BJ (cell line): ENCODE results near the gene DENND4C. TPM values are rescaled to one million over a fixed set of nuclear protein-coding genes. Genes with fewer than 3 reads are reported as not detected.

Experiments used
- CTCF ChIA-PET: fragments of 350-600 bp; formaldehyde crosslinking; extraction: SDS; loops from one replicate; lab custom pipeline; 2021; ENCODE audit warnings: antibody characterized with exemption, inconsistent platforms; lab: Yijun Ruan, JAX
- POLR2A ChIA-PET: fragments of 300-600 bp; sonication (Branson Sonifier 250); formaldehyde crosslinking; extraction: SDS; loops from one replicate; lab custom pipeline; 2021; ENCODE audit warnings: antibody characterized with exemption; lab: Charles Lee
- DNase-seq: peaks from one replicate; pipeline ENCODE4 v3.0.0-alpha.2; 2011; ENCODE audit warnings: low read depth
- H3K27me3 ChIP-seq: 2 replicates; pipeline ENCODE4 v1.6.0; 2011; ENCODE audit warnings: low read length; ENCODE audit not compliant: control insufficient read depth, insufficient read depth
- H3K36me3 ChIP-seq: 2 replicates; pipeline ENCODE4 v1.5.1; 2011; ENCODE audit warnings: low read length; ENCODE audit not compliant: control insufficient read depth, insufficient read depth
- H3K4me3 ChIP-seq: 2 replicates; pipeline ENCODE4 v1.5.1; 2011; ENCODE audit warnings: low read depth, mild to moderate bottlenecking, control low read depth, low read length
- CTCF ChIP-seq: IDR thresholded peaks from 2 replicates; pipeline ENCODE4 v1.5.1; 2011; ENCODE audit warnings: low read depth, mild to moderate bottlenecking, control low read depth, inconsistent platforms, low read length, moderate library complexity; ENCODE audit not compliant: insufficient read depth
- polyA plus RNA-seq: library from polyadenylated mRNA; depleted of rRNA; stranded (reverse); fragments of >200 nt; gene quantifications from 2 replicates; pipeline ENCODE4 v1.2.3, GENCODE V29; 2011

Gene DENND4C
- polyA plus RNA-seq, 1 experiment, result 12.2 TPM

GRCh38 chr9:19208653-19209052 is 21.8 kb upstream of the DENND4C start:
- ChIA-PET CTCF (interaction anchor here (0.6 kb wide), 1 partner anchor 168 kb away, joined by 3 read pairs; no protein-coding TSS in a partner anchor), POLR2A (interaction anchor here (0.6 kb wide), 1 partner anchor 44 kb away, joined by 3 read pairs; no protein-coding TSS in a partner anchor)
- TF ChIP-seq CTCF, result no peak

DNA sequence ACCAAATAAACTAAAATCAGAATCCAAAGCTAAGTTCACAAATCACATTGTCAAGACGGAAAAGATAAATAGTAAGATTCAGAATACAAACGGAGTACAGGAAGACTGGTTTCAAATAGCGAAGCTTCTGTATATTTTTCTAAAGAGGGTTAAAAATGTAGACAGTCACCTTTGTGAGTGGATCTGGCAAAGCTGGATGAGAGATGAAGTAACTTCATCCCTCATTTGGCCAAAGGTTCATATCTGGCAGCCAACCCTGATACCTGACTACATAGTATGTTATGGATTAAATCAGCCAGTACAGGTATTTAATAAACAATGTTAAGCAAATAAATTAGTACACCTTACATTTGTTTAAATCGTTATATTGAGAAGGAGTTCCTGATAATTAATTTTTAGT is 21.3 kb upstream of the DENND4C start:
- DNase-seq, result no peak
- TF ChIP-seq CTCF, result no peak
- POLR2A ChIA-PET, result interaction anchor here (0.6 kb wide), 1 partner anchor 45 kb away, joined by 3 read pairs; no protein-coding TSS in a partner anchor
- CTCF ChIA-PET, result interaction anchor here (0.6 kb wide), 1 partner anchor 168 kb away, joined by 3 read pairs; no protein-coding TSS in a partner anchor
- H3K36me3 ChIP-seq, result no peaks in the 10 kb centered on the region
- H3K27me3 ChIP-seq, result no peaks in the 10 kb centered on the region
- no peak overlapping the region for H3K4me3 ChIP-seq

More at GRCh38 chr9:19208653-19209052, 21.8 kb upstream of the DENND4C start:
- Histone ChIP-seq H3K4me3 (no peak overlapping the region), H3K36me3 (no peaks in the 10 kb centered on the region), H3K27me3 (no peaks in the 10 kb centered on the region)
- no peak for DNase-seq

- H3K4me3 ChIP-seq, result no peak overlapping the region
- no peaks in the 10 kb centered on the region for H3K36me3 ChIP-seq
- no peak for TF ChIP-seq CTCF
- POLR2A ChIA-PET, result no interaction called here
- no peaks in the 10 kb centered on the region for H3K27me3 ChIP-seq
- CTCF ChIA-PET, result no interaction called here
- no peak for DNase-seq
Observed at GRCh38 chr9:19213823-19214222, 16.7 kb upstream of the DENND4C start.

GRCh38 chr9:19216466-19216865 is 14.0 kb upstream of the DENND4C start:
- H3K4me3 ChIP-seq, result no peak overlapping the region
- no peak for TF ChIP-seq CTCF
- ChIA-PET CTCF (no interaction called here), POLR2A (no interaction called here)
- H3K27me3 ChIP-seq, result no peaks in the 10 kb centered on the region
- no peaks in the 10 kb centered on the region for H3K36me3 ChIP-seq
- no peak for DNase-seq

DNA sequence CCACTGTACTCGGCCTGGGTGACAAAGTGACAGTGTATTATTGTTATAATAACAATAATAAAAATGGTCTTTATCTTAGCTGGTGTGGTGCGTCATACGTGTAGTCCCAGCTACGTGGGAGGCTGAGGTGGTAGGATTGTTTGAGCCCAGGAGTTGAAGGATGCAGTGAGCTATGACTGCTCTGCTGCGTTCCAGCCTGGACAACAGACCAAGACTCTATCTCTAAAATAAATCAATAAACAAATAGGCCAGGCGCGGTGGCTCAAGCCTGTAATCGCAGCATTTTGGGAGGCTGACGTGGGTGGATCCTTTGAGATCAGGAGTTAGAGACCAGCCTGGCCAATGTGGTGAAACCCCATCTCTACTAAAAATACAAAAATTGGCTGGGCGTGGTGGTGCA is 9.2 kb upstream of the DENND4C start:
- no peak for TF ChIP-seq CTCF
- Histone ChIP-seq H3K36me3 (no peaks in the 10 kb centered on the region), H3K27me3 (no peaks in the 10 kb centered on the region), H3K4me3 (no peak overlapping the region)
- no peak for DNase-seq
- ChIA-PET CTCF (no interaction called here), POLR2A (no interaction called here)
